Stimulated activated naive CD4-positive, alpha-beta T cell treated with Interleukin-2 at 50 U/mL for 16 hours (primary cell): ENCODE results near the gene HLA-DQB2.
"Not testable (repeated sequence)": the region's sequence is repeated elsewhere in the genome, so short reads cannot be mapped to it uniquely, and the experiment has no call there.

Source experiments
- DNase-seq: peaks from one replicate; lab custom pipeline; 2025; lab: John Stamatoyannopoulos, UW

Gene HLA-DQB2

DNA sequence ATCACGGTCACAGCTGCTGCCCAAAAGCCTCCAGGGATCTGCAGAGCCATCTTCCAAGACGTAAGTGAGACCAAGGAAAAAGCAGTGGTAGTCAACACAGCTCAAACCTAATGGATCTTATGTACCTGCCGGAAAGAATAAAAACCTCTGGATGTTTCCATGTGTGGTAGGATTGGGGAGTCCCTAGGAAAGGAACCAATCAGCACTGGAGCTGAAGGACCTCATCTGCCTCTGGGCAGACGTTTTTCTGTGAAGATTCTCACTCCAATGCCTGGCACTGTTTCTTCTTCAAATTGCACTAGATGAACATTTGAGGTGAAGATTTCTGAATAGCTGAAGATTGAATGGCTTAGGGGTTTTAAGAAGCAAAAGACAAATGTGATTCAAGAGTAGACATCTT, at the start of gene HLA-DQB2:
TSS of gene HLA-DQB2 (minus strand) at position 112 of the 400 bp plus-strand sequence. CDS start at position 50, 62 bp downstream.
- DNase-seq, result no peak

DNA sequence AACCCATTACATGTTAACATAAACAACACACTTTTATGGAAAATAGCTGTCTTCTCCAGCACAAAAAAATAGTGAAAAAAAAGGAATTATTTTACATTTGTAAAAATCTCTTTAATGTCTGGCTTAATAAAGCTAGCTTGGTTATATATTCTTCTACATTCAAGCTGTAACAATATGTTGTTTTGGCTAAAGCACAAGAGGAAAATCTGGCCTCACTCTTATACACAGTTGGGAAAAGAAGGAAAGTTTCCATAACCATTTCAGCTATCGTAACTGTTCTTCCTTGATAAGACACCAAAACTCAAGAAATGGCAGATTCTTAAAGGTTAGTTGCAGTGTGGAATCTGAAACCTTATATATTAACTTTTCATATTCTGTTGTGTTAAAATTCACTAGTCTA, 45.8 kb upstream of the HLA-DQB2 start:
- DNase-seq, result no peak

DNA sequence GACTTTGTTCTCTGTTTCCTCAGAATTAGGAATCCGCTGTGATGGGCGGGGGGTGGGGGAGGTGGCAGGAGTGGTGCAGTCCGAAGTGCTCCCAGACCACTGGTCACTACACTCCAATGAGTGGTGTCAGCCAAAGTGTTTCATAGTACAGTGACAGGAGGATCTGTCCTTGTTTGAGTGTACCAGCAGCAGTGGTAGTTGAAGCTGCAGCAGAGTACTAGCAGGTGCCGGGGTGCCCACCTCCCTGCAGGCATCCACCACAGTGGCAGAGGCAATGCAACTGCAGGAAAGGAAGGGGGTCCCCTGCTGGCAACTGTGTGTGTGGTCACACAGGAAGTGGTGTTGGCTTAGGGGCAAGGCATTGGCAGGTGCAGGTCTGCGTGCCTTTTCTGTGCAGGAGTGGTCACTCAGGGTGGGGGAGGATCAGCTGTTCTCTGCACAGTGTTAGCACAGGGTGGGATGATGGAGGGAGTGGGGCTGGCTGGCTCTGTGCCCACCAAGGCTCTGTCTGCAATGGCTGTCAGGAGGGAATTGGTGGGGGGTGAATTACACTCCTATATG, 43.8 kb upstream of the HLA-DQB2 start:
- DNase-seq, result no peak

DNA sequence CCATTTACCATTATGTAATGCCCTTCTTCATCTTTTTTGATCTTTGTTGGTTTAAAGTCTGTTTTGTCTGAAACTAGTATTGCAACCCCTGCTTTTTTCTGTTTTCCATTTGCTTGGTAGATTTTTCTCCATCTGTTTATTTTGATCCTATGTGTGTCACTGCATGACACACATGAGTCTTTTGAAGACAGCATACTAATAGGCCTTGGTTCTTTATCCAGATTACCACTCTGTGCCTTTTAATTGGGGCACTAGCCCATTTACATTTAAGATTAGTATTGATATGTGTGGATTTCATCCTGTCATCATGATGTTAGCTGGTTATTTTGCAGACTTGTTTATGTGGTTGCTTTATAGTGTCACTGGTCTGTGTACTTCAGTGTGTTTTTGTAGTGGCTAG, 42.1 kb upstream of the HLA-DQB2 start:
- DNase-seq, result not testable (repeated sequence)

DNA sequence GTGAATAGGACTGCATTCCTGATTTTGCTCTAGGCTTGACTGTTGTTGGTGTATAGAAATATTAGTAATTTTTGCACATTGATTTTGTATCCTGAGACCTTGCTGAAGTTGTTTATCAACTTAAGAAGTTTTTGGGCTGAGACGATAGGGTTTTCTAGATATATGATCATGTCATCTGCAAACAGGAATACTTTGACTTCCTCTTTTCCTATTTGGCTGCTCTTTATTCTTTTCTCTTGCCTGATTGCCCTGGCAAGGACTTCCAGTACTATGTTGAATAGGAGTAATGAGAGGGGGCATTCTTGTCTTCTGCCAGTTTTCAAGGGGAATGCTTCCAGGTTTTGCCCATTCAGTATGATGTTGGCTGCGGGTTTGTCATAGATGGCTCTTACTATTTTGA, 40.1 kb upstream of the HLA-DQB2 start:
- no peak for DNase-seq

DNA sequence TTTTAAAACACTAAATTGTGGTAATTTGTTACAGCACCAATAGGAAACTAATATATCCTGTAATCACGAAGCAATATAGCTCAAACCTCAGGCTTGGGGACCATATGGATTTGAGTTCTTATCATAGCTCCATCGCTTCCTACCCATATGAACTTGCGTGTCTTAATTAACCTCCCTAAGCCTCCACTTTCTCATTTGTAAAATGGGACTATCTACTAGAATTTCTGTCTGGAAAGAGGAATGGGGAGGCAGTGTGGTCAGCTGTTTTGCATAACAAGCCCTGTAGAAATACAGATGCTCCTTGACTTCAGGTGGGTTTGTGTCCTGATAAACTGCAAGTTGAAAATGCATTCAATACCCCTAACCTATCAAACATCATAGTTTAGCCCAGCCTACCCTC, 36.4 kb upstream of the HLA-DQB2 start:
- no peak for DNase-seq

DNA sequence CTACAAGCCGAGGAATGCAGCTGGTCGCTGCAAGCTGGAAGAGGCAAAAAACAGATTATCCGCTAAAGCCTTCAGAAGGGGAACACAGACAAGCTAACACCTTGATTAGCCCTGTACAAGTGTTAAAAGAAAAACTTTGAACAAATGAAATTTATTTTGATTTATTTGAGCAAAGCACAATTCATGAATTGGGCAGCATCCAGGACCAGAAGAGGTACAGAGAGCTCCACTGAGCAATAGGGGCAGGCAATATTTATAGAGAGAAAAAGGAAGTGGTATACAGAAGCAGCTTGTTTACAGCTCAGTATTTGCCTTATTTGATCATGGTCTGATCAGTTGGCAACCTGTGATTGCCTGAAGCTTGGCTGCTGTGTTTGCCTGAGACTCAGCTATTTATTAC, 35.8 kb upstream of the HLA-DQB2 start:
- DNase-seq, result no peak

DNA sequence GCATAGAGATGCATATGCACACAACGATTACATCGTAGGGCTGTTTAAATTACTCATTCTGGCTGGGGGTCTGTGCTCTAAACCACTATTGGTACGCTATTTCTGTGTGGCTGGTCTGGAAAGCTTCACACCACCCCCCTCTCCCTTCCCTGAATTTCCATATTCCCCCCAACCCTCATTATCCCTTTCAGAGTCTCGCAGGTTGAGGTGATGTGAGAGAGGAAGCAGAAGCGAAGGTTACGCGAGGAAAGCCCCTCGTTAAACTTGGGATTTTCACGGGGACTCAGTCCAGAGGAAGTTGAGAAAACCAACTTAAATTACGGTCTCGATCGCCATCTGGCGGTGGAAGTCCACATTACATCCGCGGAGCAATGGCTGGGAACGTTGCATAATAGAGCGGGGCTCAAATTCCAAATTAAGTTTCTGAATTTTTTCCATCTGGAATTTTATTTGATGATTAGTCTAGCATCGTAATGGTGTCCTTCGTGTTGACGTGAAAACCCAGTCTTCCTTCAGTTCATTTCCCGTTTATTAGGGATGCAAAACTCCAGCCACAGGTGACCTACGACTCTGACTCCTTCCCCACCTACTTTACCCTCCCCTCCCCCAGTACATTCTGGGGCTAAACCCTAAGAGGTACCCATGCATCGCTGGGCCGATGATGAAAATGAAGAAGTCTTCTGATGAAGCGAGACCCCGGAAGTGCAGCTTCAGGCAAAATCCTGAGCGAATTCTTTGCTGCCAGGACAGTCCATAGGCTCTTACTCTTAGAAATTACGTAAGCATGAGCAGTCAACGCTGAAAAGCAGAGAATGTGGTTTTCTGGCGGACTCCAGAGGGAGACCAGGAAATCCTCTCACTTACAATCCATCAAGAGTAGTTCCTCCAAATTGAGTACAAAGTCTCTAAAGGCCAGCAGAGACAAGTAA, 33.8 kb upstream of the HLA-DQB2 start:
- peak; percentile 65 for DNase-seq

DNA sequence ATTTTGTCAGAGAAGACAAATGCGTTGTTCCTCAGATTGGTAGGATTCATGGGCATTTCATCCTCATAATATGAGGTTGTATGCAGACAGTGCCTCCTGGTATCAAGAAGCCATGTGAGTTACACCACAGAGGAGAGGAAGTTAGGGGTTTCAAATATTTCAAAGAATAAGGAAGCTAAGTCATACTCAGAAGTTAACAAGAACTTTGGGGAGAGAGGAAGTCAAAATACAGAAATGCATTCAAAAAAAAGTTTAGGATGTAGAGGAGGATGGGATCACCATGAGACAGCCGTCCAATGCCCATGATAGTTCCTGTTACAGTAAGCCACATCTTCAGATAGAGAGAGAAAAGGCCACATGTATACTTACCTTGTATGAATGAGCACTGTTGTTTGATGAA, 31.2 kb upstream of the HLA-DQB2 start:
- DNase-seq, result no peak

DNA sequence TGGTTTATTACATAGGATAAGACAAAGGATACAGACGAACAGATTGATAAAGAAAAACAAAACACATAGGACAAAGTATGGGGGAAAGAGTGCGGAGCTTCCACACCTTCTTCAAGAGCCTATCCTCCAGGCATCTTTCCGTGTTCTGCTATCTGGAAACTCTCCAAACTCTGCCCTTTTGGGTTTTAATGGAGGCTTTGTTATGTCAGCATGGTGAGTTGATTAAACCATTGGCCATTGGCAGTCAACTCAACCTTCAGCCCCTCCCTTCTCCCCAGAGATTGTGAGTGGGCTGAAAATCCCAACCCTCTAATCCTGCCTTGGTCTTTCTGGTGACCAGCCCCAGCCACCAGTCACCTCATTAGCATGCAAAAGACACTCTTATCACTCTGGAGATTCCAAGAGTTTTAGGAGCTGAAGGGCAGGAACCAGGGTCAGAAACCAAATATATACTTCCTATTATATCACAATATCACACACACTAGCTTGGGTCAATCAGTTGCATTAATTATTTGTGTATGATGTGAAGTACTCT, 29.6 kb upstream of the HLA-DQB2 start:
- no peak for DNase-seq

DNA sequence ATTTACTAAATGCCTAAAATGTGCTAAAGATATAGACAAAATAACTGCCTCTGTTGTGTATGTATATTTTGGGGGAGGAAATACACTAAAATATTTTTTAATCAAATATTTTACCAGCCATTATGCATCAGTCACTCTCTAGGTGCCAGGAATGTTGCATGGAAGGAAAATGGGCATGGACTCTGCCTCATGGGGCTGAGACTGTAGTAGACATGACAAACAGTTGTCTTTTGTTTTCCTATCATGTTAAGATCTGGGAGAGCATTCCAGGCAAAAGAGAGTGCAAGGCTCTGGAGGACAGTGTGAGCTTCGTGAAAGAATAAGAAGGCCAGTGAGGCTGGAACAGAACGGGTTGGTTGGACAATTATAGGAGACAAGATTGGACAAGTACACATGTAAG, 27.0 kb upstream of the HLA-DQB2 start:
- no peak for DNase-seq

DNA sequence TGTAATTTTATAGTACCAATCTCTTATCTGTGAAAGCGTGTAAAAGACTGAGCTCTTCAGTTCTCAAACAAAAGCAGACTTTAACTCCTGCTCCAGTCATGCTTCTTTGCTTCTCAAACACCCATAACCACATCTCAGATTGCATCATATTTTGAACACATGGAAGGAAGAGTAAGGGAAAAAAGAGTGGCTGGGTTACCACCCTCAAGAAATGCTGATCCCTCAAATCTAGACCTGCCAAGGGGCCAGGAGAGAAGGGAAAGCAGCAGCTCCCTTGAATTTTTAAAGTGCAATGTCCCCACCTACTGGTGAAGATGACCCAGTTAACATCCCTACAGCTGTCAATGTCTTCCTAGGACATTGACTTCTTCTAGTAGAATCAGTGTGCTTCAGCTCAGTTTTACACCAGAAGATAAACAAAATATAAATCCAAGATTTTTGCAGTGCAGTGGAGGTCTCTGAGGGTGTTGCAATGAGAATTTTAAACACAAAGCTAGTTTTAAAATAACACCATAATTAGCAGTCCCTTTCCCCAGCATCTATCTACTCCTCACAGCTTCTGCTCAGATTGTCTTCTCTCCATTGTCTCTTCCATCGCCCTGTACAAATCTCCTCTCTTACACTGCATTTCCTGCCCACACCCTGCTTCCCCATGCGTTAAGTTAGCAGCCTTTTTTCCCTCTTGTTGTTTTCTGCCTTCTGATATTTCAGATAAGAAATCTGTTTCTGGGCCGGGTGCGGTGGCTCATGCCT, 22.6 kb upstream of the HLA-DQB2 start:
- DNase-seq, result no peak

DNA sequence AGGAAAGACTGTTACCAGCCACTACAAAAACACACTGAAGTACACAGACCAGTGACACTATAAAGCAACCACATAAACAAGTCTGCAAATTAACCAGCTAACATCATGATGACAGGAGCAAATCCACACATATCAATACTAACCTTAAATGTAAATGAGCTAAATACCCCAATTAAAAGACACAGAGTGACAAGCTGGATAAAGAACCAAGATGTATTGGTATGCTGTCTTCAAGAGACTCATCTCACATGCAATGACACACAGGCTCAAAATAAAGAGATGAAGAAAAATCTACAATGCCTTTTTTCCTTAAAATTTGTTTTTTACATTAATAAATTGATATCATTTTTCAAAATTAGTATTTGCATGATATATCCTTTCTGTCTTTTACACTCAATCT, 19.6 kb upstream of the HLA-DQB2 start:
- DNase-seq, result not testable (repeated sequence)

DNA sequence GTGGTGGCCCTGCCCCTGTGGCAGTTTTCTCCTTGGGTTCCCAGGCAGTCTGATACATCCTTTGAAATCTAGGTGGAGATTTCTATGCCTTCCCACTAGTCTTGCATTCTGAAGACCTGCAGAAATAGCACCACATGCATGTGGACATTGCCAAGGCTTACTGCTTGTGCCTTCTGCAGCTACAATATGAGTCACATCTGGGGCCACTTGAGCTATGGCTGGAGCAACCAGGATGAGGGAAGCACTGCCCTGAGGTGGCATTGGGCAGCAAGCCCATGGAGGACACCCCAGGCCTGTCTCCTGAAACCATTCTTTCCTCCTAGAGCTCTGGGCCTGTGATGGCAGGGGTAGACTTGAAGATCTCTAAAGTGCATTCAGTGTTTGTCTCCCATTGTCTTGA, 15.7 kb upstream of the HLA-DQB2 start:
- DNase-seq, result no peak

DNA sequence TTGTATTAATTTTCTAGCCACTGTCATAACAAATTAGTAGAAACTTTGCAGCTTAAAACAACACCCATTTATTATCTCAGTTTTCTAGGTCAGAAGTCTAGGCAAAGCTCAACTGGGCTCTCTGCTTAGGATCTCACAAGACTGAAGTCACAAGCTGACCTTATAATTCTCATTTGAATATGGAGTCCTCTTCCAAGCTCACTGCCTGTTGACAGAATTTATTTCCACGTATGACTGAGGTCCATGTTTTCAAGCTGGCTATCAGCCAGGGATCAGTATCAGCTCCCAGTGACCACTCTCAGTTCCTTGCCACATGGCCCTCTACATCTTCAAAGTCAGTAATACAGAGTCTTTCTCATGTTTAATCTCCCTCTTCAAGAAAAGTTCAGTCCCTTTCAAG, 11.7 kb upstream of the HLA-DQB2 start:
- no peak for DNase-seq

DNA sequence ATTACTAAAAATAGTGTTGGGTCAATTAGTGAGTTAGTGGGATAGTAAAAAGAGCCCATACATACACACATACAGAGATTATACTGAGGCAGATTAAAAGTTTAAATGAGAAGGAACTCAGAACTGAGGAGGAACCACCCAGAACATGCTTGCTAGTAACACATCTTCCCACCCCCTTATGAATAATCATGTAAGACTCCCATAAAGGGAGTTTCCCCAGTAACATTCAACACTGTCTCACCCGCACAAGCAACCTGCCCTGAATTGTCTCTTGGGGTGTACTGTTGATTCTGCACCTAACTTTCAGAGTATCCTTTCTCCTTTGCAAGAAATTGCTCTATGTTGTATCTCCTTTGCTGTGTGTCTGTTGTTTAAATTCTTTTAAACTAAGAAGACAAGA, 11.1 kb upstream of the HLA-DQB2 start:
- DNase-seq, result no peak

DNA sequence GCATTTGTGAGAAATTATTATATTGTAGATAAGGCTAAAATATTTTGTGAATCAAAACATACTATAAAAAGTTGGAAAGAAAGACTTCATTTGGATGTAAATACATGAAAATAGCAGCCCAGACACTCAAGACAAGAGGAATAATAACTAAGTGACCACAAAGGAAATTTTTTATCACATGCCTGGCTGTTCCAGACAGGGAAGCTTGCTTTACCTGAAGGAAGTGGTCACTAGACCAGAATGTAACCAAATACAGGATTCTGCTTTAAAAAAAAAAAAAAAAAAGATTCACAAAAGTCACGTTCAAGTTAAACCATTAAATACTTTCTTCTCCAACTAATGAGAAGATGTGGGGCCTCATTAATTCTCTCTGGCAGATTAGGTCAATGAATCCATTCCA, 9.3 kb upstream of the HLA-DQB2 start:
- DNase-seq, result no peak

DNA sequence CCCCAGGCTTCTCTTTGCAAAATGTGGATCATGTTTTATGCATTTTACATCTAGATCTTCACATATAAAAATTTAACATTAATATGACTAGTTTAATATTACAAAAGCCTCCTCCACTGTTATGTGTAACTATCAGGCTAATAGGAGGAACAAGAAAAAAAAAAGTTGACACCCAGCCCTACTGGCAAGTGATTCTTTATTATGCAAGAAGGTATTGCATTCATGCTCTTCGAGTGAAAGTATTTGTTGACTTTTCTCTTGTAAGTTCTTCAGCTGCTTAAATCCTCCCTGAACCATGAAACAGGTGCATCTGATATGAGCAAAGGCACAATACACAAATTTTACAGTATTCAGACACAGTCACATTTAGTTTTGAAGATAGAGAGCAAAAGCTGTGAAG, 716 bp upstream of the HLA-DQB2 start:
- no peak for DNase-seq

DNA sequence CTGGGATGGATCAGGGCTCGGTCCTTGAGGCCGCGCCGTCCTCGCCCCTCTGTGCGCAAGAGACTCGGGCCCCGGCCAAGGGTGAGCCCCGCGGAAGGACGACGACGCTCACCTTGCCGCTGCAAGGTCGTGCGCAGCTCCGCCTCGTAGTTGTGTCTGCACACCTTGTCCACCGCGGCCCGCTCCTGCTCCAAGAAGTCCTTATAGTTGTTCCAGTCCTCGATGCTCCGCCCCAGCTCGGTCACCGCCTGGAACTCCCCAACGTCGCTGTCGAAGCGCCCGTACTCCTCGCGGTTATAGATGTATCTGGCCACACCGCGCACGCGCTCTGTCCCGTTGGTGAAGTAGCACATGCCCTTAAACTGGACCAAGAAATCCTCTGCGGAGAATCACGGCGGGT, 1.8 kb downstream of the HLA-DQB2 start:
- no peak for DNase-seq

DNA sequence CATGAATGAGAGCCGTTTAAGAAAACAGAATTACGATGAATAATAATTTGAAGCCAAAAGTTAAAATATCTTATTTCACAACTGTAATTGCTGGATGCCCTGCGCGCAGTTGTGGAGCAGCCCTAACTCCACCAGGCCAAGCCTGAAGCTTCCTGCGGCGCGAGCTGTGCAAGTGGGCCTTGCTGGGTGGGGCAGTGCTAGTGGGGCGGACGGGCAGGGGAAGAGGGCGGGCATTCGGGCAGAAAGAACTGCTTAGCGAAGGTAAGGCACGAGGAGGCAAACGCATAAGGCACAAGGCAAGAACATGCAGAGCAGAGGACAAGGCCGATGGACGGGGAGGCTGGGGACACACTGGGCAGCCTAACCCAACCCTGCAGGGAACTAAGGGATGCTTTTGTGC, 2.3 kb downstream of the HLA-DQB2 start:
- peak; percentile 16 for DNase-seq

DNA sequence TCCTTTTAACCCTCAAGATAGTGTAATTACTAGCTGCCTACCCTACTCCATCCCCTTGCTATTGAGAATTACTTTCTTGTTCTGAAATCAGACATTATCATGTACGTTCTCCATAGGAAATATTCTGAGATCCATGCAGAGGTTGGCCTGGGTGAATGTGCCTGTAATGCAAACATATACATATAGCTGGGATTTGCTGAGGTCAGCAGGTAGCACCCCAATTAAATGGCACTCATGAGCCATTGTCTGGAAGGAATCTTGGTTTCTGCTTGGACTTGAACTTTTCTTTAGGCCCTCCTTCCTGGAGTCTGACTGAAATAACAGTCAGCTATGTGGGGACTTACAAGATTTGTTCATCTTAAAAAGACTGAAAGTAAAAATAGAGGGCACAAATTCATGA, 3.7 kb downstream of the HLA-DQB2 start:
- DNase-seq, result no peak

DNA sequence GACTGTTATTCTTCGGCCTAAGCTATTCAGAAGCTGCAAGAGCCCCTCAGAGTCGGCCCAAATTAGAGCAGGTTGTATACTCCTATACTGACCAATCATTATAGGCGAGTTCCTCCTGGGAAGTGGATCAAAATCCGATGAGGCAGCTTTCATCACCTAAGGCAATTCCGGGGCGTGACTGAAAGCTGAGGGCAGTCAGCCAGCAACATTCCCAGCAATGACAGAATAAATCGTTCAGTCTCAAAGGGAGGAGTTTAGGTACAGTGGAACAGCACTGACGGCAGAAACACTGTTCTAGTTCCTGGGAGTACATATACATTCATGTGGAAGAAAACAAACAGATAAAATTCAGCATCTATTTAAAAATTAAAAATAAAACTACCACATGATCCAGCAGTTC, 10.8 kb downstream of the HLA-DQB2 start:
- DNase-seq, result no peak

DNA sequence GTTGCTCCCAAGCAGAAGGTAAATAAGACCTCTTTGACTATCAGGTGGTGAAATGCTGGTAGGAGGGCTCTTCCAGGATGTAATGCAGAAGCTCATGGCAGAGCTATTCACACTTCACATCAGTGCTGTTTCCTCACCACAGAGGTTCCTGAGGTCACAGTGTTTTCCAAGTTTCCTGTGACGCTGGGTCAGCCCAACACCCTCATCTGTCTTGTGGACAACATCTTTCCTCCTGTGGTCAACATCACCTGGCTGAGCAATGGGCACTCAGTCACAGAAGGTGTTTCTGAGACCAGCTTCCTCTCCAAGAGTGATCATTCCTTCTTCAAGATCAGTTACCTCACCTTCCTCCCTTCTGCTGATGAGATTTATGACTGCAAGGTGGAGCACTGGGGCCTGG, 17.7 kb downstream of the HLA-DQB2 start:
- DNase-seq, result not testable (repeated sequence)
